ENCODE results near the gene SAMD14. TPM values are rescaled to one million over a fixed set of nuclear protein-coding genes. Genes with fewer than 3 reads are reported as not detected.

Gene SAMD14
- total and polyA plus RNA-seq, 2 donors (not counting 1 experiment from before 2014, with no cell fraction given), result 0.13 to 0.89 TPM

DNA sequence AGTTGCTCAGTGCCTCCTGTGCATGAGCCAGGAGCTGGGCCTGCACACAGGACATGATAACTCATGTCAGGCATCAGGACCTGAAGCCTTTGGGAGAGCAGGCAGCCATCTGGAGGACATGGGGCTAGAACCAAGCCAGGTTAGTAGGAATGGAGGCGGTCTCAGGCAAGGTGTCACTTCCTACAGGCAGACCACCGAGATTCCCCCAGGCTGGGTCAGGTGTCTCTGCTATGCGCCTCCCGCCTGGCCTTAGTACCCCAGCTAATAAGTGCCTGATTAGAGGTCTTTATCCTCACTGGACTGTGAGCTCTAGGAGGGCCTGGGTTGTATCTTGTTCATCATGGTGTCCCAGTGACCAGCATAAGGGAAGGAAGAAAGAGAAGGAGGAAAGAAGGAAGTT is 15.6 kb downstream of the SAMD14 start:
- ATAC-seq (ENCODE audit: low read depth) (no peak), DNase-seq (no peak)
- no peaks in the 10 kb centered on the region for H3K9me3 Mint-ChIP-seq (ENCODE audit: insufficient read depth)
- no peak overlapping the region for H2AFZ ChIP-seq (ENCODE audit: insufficient read depth, low read depth, low read length, poor library complexity, severe bottlenecking)
- ChIA-PET POLR2A (no interaction called here), CTCF (interaction anchor here (0.6 to 6.8 kb wide), 16 partner anchors 8 to 183 kb away, joined by 3 to 48 read pairs (median 4); no protein-coding TSS in a partner anchor)
- intact Hi-C loops (cut with micrococcal nuclease), result loop anchor here (2.0 kb wide), 1 partner anchor 46 kb away; no protein-coding TSS in a partner anchor
- TF ChIP-seq, protein P1, sequence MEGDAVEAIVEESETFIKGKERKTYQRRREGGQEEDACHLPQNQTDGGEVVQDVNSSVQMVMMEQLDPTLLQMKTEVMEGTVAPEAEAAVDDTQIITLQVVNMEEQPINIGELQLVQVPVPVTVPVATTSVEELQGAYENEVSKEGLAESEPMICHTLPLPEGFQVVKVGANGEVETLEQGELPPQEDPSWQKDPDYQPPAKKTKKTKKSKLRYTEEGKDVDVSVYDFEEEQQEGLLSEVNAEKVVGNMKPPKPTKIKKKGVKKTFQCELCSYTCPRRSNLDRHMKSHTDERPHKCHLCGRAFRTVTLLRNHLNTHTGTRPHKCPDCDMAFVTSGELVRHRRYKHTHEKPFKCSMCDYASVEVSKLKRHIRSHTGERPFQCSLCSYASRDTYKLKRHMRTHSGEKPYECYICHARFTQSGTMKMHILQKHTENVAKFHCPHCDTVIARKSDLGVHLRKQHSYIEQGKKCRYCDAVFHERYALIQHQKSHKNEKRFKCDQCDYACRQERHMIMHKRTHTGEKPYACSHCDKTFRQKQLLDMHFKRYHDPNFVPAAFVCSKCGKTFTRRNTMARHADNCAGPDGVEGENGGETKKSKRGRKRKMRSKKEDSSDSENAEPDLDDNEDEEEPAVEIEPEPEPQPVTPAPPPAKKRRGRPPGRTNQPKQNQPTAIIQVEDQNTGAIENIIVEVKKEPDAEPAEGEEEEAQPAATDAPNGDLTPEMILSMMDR (IDR thresholded peaks at IDR 0.05), result no peak
- TF ChIP-seq EZH2 (IDR thresholded peaks at IDR 0.05; ENCODE audit: borderline replicate concordance, insufficient read depth, low read depth, low read length, poor library complexity, severe bottlenecking), result no peak
- no peak overlapping the region for H3K27ac ChIP-seq (ENCODE audit: low read length in 2 of 2)
- peaks cover 40% of the 10 kb centered on the region for H3K27me3 Mint-ChIP-seq
- no peak overlapping the region for H3K4me2 ChIP-seq (replicated peaks; ENCODE audit: low read depth, low read length, poor library complexity, severe bottlenecking)
- no peak overlapping the region for H3K27ac Mint-ChIP-seq
- no peak overlapping the region for H3K4me3 ChIP-seq (ENCODE audit: control extremely low read depth in 1 of 5, extremely low read depth in 1 of 5, insufficient read depth in 1 of 5, low read depth in 2 of 5, low read length in 4 of 5)
- H3K4me1 ChIP-seq (ENCODE audit: control insufficient read depth in 2 of 2, insufficient read depth in 2 of 2, low read length in 2 of 2), result peaks cover 10 to 20% of the 10 kb centered on the region in 2 donors
- H3K79me2 ChIP-seq (ENCODE audit: control insufficient read depth, insufficient read depth, low read length), result no peaks in the 10 kb centered on the region
- WGBS (ENCODE audit: insufficient coverage), result 74% methylated on average over 3 of the region's 4 CpGs
- H3K27me3 ChIP-seq (replicated peaks in 1 of 4; ENCODE audit: control extremely low read depth in 1 of 4, control insufficient read depth in 3 of 4, insufficient read depth in 4 of 4, low read length in 3 of 4), result peaks cover 0 to 42% (median 16%) of the 10 kb centered on the region in 4 experiments
- no peak overlapping the region for H3K9ac ChIP-seq (ENCODE audit: low read length)
- H3K4me3 Mint-ChIP-seq, result no peak overlapping the region
- peaks cover 14% of the 10 kb centered on the region for H3K4me1 Mint-ChIP-seq
- peaks cover 0 to 7% of the 10 kb centered on the region in 2 experiments for H3K36me3 ChIP-seq (replicated peaks in 1 of 2; ENCODE audit: control extremely low read depth in 1 of 2, control insufficient read depth in 1 of 2, extremely low read depth in 1 of 2, insufficient read depth in 2 of 2, low read length in 1 of 2)
- no peaks in the 10 kb centered on the region for H4K20me1 ChIP-seq (ENCODE audit: control insufficient read depth, insufficient read depth, low read length, poor library complexity, severe bottlenecking)
- no peaks in the 10 kb centered on the region for H3K9me3 ChIP-seq (ENCODE audit: control extremely low read depth in 1 of 3, control insufficient read depth in 2 of 3, insufficient read depth in 1 of 3, low read length in 2 of 3)

DNA sequence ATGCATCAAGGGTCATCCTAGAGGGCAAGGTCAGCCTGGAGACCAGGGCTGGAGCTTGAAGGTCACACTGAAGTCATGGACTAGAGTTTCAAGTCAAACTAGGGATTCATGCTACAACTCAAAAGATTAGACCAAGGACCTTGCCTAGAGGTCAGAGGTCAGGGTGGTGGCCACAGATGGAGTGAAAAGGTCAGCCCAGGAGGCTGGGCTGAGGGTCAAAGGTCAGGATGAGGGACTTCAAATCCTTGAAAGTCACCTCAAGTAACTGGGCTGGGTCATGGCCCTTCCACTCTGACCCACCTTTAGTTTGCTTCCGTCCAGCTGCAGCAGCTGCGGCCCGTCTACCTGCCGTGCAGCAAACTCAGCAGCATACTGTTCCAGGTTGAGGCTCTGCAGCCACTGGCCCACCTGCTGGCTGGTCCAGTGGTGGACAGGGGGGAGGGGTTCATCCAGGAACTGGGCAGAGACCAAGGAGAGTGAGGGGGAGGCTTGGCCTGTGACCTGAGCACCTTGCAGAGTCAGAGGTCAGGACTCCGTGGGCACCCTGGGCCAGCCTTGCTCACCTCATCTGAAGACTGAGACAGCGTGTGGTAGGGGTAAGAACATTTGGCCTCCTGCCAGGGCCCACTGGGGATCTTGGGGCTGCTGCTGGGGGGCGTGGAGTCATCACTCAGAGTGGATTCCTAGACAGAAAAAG is 16.2 kb downstream of the SAMD14 start:
- H3K9ac ChIP-seq (ENCODE audit: low read length), result no peak overlapping the region
- no peak overlapping the region for H3K4me2 ChIP-seq (replicated peaks; ENCODE audit: low read depth, low read length, poor library complexity, severe bottlenecking)
- H3K4me3 Mint-ChIP-seq, result no peak overlapping the region
- H3K27me3 ChIP-seq (replicated peaks in 1 of 4; ENCODE audit: control extremely low read depth in 1 of 4, control insufficient read depth in 3 of 4, insufficient read depth in 4 of 4, low read length in 3 of 4), result peaks cover 0 to 39% (median 15%) of the 10 kb centered on the region in 4 experiments
- peaks cover 0 to 13% of the 10 kb centered on the region in 2 experiments for H3K36me3 ChIP-seq (replicated peaks in 1 of 2; ENCODE audit: control extremely low read depth in 1 of 2, control insufficient read depth in 1 of 2, extremely low read depth in 1 of 2, insufficient read depth in 2 of 2, low read length in 1 of 2)
- peaks cover 14% of the 10 kb centered on the region for H3K4me1 Mint-ChIP-seq
- H3K27me3 Mint-ChIP-seq, result peaks cover 35% of the 10 kb centered on the region
- ChIA-PET POLR2A (no interaction called here), CTCF (interaction anchor here (0.9 to 6.8 kb wide), 12 partner anchors 9 to 184 kb away, joined by 3 to 48 read pairs (median 4); no protein-coding TSS in a partner anchor)
- H4K20me1 ChIP-seq (ENCODE audit: control insufficient read depth, insufficient read depth, low read length, poor library complexity, severe bottlenecking), result no peaks in the 10 kb centered on the region
- H3K79me2 ChIP-seq (ENCODE audit: control insufficient read depth, insufficient read depth, low read length), result no peaks in the 10 kb centered on the region
- intact Hi-C loops (cut with micrococcal nuclease), result loop anchor here (2.0 kb wide), 1 partner anchor 47 kb away; no protein-coding TSS in a partner anchor
- WGBS (ENCODE audit: insufficient coverage), result 95% methylated on average over 5 of the region's 7 CpGs
- H3K27ac Mint-ChIP-seq, result no peak overlapping the region
- no peak for TF ChIP-seq EZH2 (IDR thresholded peaks at IDR 0.05; ENCODE audit: borderline replicate concordance, insufficient read depth, low read depth, low read length, poor library complexity, severe bottlenecking)
- TF ChIP-seq, protein P1 (IDR thresholded peaks at IDR 0.05), result no peak
- ATAC-seq (ENCODE audit: low read depth) (no peak), DNase-seq (no peak)
- H3K4me1 ChIP-seq (ENCODE audit: control insufficient read depth in 2 of 2, insufficient read depth in 2 of 2, low read length in 2 of 2), result peaks cover 10 to 20% of the 10 kb centered on the region in 2 donors
- H3K9me3 Mint-ChIP-seq (ENCODE audit: insufficient read depth), result no peaks in the 10 kb centered on the region
- no peak overlapping the region for H3K27ac ChIP-seq (ENCODE audit: low read length in 2 of 2)
- no peak overlapping the region for H2AFZ ChIP-seq (ENCODE audit: insufficient read depth, low read depth, low read length, poor library complexity, severe bottlenecking)
- no peak overlapping the region for H3K4me3 ChIP-seq (ENCODE audit: control extremely low read depth in 1 of 5, extremely low read depth in 1 of 5, insufficient read depth in 1 of 5, low read depth in 2 of 5, low read length in 4 of 5)
- H3K9me3 ChIP-seq (ENCODE audit: control extremely low read depth in 1 of 3, control insufficient read depth in 2 of 3, insufficient read depth in 1 of 3, low read length in 2 of 3), result no peaks in the 10 kb centered on the region
